Smooth muscle cell (in vitro differentiated cells): Measurements from ENCODE around the gene RAD23A. TPM values are rescaled to one million over a fixed set of nuclear protein-coding genes. Genes with fewer than 3 reads are reported as not detected.
A peak's percentile ranks its signal among the peaks of the same experiment; 100 is the strongest.

Experiments used
- DNase-seq: peaks from one replicate; lab custom pipeline; 2025; ENCODE audit not compliant: unreplicated experiment; lab: John Stamatoyannopoulos, UW
- H2AFZ ChIP-seq: fragments of 200-600 bp; sonication (generic); 2 replicates; pipeline ENCODE4 v1.6.0; 2016; ENCODE audit warnings: antibody characterized with exemption, low read depth, mild to moderate bottlenecking
- H3F3A ChIP-seq: fragments of 200-600 bp; sonication (generic); 2 replicates; pipeline ENCODE4 v1.6.0; 2017; ENCODE audit warnings: antibody characterized with exemption, low read depth
- H3K27ac ChIP-seq: fragments of 200-600 bp; sonication (generic); 2 replicates; pipeline ENCODE4 v1.5.1; 2016; ENCODE audit warnings: low read depth, mild to moderate bottlenecking
- H3K27me3 ChIP-seq: fragments of 200-600 bp; sonication (generic); 2 replicates; pipeline ENCODE4 v1.6.1; 2016; ENCODE audit warnings: low read depth, mild to moderate bottlenecking
- H3K36me3 ChIP-seq: fragments of 200-600 bp; sonication (generic); 2 replicates; pipeline ENCODE4 v1.5.1; 2016; ENCODE audit warnings: low read depth
- H3K4me1 ChIP-seq: fragments of 200-600 bp; sonication (generic); 2 replicates; pipeline ENCODE4 v1.5.1; 2016; ENCODE audit warnings: low read depth
- H3K4me2 ChIP-seq: fragments of 200-600 bp; sonication (generic); 2 replicates; pipeline ENCODE4 v1.6.0; 2016; ENCODE audit warnings: mild to moderate bottlenecking
- H3K4me3 ChIP-seq: fragments of 200-600 bp; sonication (generic); 2 replicates; pipeline ENCODE4 v1.5.1; 2016; ENCODE audit warnings: mild to moderate bottlenecking
- H3K79me2 ChIP-seq: fragments of 200-600 bp; sonication (generic); 2 replicates; pipeline ENCODE4 v1.6.0; 2016; ENCODE audit warnings: low read depth, mild to moderate bottlenecking
- H3K9ac ChIP-seq: fragments of 200-600 bp; sonication (generic); 2 replicates; pipeline ENCODE4 v1.6.0; 2016; ENCODE audit warnings: low read depth
- H3K9me3 ChIP-seq: fragments of 200-600 bp; sonication (generic); replicated peaks from 2 replicates; pipeline ENCODE4 v1.5.1; 2016; ENCODE audit warnings: low read depth
- H4K20me1 ChIP-seq: fragments of 200-600 bp; sonication (generic); 2 replicates; pipeline ENCODE4 v1.6.0; 2016; ENCODE audit warnings: low read depth
- CTCF ChIP-seq: fragments of 200-600 bp; sonication (generic); IDR thresholded peaks from 2 replicates; pipeline ENCODE4 v1.5.1; 2017; ENCODE audit warnings: borderline replicate concordance, mild to moderate bottlenecking, antibody characterized with exemption; ENCODE audit not compliant: insufficient read depth, poor library complexity, severe bottlenecking
- WGBS: methylation state at CpG from one replicate; pipeline ENCODE4 v1.1.7; 2016; ENCODE audit warnings: low lambda C conversion rate; 5-methylcytosine and 5-hydroxymethylcytosine counted together
- polyA plus RNA-seq: library from polyadenylated mRNA; unstranded; fragments of >200 nt; fragmentation: Nextera tagmentation; extraction: Ambion mirVana; gene quantifications from 2 replicates; pipeline ENCODE4 v1.2.1, GENCODE V29; 2016
- total RNA-seq: library from RNA; depleted of rRNA; stranded (reverse); fragments of >200 nt; gene quantifications from 2 replicates; pipeline ENCODE4 v1.2.3, GENCODE V29; 2014

The RAD23A gene
- total and polyA plus RNA-seq, 2 experiments from 2014 or later, result 97.1 to 176 TPM

DNA sequence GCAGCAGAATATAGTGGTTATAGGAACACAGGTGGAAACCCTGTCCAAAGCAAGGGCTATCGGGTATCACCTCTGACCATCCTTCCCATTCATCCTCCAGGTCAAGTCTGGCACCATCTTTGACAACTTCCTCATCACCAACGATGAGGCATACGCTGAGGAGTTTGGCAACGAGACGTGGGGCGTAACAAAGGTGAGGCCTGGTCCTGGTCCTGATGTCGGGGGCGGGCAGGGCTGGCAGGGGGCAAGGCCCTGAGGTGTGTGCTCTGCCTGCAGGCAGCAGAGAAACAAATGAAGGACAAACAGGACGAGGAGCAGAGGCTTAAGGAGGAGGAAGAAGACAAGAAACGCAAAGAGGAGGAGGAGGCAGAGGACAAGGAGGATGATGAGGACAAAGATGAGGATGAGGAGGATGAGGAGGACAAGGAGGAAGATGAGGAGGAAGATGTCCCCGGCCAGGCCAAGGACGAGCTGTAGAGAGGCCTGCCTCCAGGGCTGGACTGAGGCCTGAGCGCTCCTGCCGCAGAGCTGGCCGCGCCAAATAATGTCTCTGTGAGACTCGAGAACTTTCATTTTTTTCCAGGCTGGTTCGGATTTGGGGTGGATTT lies 2.1 kb upstream of the RAD23A start:
- peak overlapping the region; percentile 62 for H3K27ac ChIP-seq
- no peak for DNase-seq
- peaks cover 29% of the 10 kb centered on the region for H3K4me1 ChIP-seq
- H3K4me2 ChIP-seq, result no peak overlapping the region
- no peaks in the 10 kb centered on the region for H3K36me3 ChIP-seq
- H3K27me3 ChIP-seq, result no peaks in the 10 kb centered on the region
- peaks cover 83% of the 10 kb centered on the region for H4K20me1 ChIP-seq
- H3K4me3 ChIP-seq, result no peak overlapping the region
- no peak overlapping the region for H3K9ac ChIP-seq
- peaks cover 63% of the 10 kb centered on the region for H3K79me2 ChIP-seq
- TF ChIP-seq CTCF, result no peak
- H3F3A ChIP-seq, result peaks cover 51% of the 10 kb centered on the region
- H2AFZ ChIP-seq, result no peak overlapping the region
- no peaks in the 10 kb centered on the region for H3K9me3 ChIP-seq
- WGBS, result 95% methylated on average over 18 of the region's 18 CpGs

DNA sequence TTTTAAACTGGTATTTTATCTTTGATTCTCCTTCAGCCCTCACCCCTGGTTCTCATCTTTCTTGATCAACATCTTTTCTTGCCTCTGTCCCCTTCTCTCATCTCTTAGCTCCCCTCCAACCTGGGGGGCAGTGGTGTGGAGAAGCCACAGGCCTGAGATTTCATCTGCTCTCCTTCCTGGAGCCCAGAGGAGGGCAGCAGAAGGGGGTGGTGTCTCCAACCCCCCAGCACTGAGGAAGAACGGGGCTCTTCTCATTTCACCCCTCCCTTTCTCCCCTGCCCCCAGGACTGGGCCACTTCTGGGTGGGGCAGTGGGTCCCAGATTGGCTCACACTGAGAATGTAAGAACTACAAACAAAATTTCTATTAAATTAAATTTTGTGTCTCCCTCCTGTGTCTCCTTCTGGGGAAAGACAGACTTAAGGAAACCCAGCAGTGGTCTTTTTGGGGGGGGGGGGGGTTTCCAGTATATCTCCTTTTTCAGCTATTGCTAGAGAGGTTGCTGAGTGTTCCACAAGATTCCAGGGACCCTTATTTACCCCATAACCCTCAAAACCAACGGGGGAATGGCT lies 1.5 kb upstream of the RAD23A start:
- Histone ChIP-seq H3K9ac (no peak overlapping the region), H2AFZ (no peak overlapping the region), H4K20me1 (peaks cover 77% of the 10 kb centered on the region), H3K4me2 (no peak overlapping the region), H3K79me2 (peaks cover 57% of the 10 kb centered on the region), H3K4me1 (peaks cover 29% of the 10 kb centered on the region), H3K27ac (peak overlapping the region; percentile 97), H3K36me3 (no peaks in the 10 kb centered on the region), H3F3A (peaks cover 45% of the 10 kb centered on the region), H3K4me3 (no peak overlapping the region), H3K27me3 (no peaks in the 10 kb centered on the region), H3K9me3 (no peaks in the 10 kb centered on the region)
- 90% methylated on average over 2 of the region's 2 CpGs for WGBS
- no peak for DNase-seq
- no peak for TF ChIP-seq CTCF

DNA sequence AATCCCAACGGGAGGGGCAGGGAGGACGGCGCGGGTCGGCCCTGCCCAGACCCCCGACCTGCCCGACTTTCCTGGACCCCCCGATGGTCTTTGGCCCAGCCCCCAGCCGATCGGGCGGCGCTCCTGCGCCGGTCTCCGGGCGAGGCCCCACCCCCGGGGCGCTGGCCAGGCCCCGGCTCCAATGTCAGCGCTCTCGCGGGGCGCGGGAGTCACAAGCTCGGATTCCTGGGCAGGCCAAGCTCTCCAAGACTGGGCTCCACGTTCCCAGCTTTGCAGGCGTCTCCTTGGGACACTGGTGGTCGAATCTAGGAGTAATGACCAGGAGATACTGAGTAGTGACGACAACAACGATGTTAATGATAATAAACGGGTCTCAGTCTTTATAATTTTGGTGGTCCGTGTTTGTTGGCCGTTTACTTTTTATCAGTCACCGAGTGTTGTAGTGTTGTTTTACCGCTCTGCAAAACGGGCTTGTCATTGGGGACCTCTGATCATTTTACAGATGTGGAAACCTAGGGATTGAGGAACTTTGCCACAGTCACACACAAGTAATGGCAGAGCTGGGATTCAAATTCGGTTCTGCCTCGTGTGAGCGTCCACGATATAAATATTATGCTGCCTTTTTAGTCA lies 545 bp downstream of the RAD23A start:
- TF ChIP-seq CTCF, result no peak
- H3K4me3 ChIP-seq, result peak overlapping the region; percentile 85
- H3K4me2 ChIP-seq, result peak overlapping the region; percentile 96
- H2AFZ ChIP-seq, result no peak overlapping the region
- peaks cover 57% of the 10 kb centered on the region for H4K20me1 ChIP-seq
- DNase-seq, result peak; percentile 73
- peak overlapping the region; percentile 97 for H3K9ac ChIP-seq
- H3K27me3 ChIP-seq, result no peaks in the 10 kb centered on the region
- peak overlapping the region; percentile 97 for H3K27ac ChIP-seq
- H3K9me3 ChIP-seq, result no peaks in the 10 kb centered on the region
- peaks cover 31% of the 10 kb centered on the region for H3F3A ChIP-seq
- H3K4me1 ChIP-seq, result peaks cover 13% of the 10 kb centered on the region
- H3K79me2 ChIP-seq, result peaks cover 37% of the 10 kb centered on the region
- no peaks in the 10 kb centered on the region for H3K36me3 ChIP-seq
- under 1% methylated on average over 30 of the region's 40 CpGs for WGBS
